NCI-H146 treated with DMSO at 0.1 percent for 48 hours (cell line): Measurements from ENCODE around the gene PELI3.
A peak's percentile ranks its signal among the peaks of the same experiment; 100 is the strongest.

Experiments
- DNase-seq: peaks from one replicate; lab custom pipeline; 2025; ENCODE audit not compliant: unreplicated experiment; lab: John Stamatoyannopoulos, UW

PELI3 gene

DNA sequence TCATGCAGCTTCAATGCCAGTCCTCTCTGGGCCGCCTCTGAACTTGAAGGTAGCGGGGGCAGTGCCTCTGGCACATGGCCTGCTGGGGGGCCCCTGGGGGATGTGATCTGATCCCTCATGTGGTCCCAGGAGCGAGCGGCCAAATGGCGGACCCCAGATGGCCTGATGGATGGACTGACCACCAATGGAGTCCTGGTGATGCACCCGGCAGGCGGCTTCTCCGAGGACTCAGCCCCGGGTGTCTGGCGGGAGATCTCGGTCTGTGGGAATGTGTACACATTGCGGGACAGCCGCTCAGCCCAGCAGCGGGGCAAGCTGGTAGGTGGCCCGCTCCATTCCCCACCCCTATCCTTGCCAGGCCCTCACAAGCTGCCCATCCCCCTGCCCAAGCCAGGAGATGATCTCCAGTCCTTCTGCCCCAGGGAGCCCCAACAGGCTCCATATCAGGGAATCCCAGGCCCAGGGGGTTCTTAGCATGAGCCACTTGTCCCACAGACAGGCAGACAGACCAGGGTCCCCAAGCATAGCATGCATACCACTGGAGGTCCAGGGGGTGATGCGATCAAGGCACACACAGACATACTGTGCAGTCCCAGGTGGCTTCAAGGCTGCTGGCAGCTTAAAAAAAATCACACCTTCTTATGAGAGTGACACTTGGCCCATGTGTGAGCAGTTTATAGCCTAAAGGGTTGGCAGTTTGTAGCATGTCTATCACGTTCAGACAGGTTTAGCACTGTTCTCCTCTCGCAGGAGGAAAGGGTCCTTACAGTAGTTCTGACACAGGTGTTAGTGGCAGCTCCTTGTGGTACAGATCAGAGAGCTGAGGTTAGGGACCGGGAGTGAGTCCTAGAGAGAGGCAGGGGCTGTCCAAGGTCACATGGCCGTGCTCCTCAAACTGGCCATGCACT is 7.2 kb downstream of the PELI3 start:
- DNase-seq, result no peak

DNA sequence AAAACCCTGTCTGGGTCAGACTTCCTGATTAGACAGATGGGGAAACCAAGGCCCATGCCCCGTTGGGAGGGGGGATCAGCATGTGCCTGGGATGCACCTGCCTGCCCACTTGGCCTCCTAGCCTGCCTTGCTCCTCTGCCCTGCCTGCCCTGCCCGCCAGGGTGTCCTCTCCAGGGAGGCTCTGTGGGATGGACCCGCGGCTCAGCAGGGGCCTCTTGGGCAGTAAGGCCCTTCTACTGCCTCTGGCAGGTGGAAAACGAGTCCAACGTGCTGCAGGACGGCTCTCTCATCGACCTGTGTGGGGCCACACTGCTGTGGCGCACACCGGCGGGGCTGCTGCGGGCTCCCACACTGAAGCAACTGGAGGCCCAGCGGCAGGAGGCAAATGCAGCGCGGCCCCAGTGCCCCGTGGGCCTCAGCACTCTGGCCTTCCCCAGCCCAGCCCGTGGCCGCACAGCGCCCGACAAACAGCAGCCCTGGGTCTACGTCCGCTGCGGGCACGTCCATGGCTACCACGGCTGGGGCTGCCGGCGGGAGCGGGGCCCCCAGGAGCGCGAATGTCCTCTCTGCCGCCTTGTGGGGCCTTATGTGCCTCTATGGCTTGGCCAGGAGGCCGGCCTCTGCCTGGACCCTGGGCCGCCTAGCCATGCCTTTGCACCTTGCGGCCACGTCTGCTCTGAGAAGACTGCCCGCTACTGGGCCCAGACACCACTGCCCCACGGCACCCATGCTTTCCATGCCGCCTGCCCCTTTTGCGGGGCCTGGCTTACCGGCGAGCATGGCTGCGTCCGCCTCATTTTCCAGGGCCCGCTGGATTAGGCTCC is 8.9 kb downstream of the PELI3 start:
- no peak for DNase-seq

DNA sequence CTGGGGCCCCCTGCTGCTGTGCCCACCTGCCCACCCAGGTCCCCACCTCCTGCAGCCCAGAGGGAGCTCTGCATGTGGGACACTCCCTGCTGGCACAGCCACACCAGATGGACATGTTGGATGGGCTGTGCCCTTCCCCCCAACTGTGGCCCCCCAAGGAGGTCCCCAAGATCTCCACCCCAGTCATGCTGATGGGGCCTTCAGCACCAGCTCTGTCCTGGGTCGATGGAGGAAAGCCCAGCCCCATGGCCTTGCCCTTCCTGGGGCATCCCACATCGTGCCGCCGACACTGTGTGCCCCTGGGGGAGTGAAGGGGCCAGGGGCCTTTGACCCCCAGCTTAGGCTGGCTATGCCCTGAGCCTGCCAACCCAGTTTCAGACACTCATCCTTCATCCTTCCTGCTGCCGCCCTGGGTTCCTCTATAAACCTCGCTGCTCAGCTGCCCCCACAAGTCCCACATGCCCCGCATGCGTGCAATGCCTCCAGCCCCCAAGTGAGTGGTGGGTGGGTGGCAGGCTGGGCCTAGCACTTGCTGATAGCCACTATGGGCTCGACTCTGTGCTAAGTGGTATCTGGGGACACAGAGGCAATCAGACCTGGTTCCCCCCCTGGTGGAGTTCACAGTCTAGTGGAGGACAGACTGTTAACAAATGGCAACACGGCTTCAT is 9.6 kb downstream of the PELI3 start:
- DNase-seq, result no peak

DNA sequence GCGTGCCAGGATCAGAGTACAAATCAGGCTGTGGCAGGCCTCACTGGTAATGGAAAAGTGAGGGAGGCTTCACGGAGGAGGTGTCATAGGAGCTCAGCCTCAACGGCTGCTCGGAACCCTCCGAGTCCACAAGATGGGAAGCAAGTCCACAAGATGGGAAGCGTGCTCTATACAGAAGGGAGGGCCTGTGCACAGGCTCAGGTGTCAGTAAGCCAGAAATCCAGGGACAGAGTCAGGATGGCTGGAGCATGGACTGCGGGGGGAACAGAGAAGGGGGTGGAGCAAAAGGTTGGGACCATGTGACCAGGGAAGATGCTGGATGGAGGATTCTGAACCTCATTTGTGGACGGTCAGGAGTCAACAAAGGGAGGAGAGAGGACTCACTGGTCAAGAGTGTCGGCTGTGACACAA is 10.1 kb downstream of the PELI3 start:
- DNase-seq, result no peak

DNA sequence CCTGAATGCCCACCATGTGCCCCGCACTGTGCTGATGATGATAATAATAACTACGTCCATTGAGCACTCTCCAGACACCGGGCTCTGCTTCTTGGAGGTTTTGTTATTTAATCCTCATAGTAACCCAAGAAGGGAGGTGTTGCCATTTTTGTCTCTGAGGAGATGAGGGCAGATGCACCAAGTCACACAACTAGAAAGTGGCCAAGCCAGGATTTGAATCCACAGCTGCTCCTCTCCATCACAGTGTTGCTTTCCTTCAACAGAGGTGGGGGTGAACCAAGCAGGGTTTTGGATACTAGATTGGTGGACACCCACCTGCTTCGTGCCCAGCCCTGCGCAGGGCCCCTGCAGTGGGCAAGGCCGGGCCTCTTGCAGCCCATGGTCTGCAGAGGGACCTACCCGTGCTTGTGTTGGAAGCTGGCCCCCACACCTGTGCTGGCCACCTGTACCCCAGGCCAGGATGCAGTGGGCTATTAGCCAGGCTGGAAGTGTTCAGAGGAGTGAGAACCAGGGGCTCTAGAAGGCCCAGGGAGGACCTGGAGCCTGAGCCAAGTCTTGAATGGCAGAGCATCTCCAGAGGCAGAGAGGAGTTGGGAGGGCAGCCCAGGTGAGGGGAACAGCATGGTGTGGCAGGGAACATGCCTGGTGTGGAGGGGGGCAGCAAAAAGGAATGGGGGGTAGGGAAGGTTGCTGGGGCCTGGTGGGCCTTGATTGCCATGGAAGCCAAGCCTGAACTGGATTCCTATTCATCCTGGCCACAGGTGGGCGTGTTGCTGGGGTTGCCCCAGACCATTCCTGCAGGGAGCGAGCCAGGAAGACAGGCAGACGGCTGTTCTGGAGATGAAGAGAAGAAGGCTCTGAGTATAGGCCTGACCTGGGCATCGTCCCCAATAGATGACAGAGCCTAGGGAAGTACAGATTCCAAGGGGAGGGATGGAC is 10.8 kb downstream of the PELI3 start:
- DNase-seq, result no peak

DNA sequence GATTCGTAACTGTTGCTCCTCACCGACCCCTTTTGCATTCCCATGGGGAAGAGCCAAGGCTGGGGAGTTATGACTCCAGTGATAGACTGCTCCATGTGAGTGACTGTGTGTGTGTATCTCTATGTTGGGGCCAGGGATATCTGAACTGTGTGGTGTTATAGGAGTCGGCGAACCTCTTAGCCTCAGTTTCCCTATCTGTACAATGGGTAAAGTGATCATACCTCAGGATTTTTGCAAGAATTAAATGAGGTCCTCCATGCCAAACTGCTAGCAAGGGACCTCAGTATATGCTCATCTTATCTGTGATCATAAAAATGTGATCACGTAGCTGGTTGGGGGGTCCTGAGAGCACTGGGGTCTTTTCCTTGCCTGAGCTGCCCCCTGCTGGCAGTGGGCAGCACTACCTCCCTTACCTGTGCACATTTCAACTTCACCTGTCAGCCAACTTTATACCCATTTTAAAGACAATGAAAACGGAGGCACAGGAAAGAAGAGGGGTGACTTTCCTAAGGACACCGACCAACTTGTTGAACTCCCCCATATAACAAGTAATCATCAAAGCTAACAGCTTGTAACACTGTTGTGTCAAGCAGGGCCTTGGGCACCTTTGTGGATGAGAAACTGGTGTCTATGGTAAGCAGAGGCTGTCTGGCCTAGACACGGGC is 12.2 kb downstream of the PELI3 start:
- peak; percentile 36 for DNase-seq

DNA sequence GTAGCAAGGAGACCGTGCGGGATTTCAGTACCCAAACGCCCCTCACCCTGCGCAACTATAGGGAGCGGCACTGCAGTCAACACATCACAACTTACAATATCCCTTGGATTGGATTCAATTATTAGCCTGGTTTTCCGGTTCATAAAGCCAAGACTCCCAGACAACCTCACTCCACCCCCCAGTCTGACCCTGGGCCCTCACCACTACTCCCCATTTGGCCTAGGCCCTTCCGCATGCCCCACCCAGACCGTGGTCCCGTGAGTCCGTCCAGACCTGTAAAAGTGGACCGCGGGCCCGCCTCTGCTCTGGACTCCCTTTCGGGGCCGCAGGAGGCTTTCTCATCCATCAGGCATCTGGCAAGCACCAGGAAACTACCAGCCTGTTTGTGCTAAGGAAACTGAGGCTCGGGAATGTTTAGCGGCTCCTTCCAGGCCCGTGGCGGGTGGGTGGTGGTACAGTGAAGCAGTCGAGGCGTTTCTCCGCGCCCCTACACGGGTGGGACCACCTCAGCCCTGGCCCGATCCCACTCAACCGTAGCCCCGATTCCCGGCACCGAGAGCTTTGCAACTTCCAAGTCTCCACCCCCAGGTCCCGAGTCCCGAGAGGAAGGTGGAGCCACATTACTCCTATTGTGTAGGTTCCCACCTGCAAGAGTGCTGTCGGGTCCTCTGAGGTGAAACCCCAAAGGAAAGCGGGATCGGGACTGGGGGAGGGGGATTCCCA is 12.8 kb downstream of the PELI3 start:
- no peak for DNase-seq

DNA sequence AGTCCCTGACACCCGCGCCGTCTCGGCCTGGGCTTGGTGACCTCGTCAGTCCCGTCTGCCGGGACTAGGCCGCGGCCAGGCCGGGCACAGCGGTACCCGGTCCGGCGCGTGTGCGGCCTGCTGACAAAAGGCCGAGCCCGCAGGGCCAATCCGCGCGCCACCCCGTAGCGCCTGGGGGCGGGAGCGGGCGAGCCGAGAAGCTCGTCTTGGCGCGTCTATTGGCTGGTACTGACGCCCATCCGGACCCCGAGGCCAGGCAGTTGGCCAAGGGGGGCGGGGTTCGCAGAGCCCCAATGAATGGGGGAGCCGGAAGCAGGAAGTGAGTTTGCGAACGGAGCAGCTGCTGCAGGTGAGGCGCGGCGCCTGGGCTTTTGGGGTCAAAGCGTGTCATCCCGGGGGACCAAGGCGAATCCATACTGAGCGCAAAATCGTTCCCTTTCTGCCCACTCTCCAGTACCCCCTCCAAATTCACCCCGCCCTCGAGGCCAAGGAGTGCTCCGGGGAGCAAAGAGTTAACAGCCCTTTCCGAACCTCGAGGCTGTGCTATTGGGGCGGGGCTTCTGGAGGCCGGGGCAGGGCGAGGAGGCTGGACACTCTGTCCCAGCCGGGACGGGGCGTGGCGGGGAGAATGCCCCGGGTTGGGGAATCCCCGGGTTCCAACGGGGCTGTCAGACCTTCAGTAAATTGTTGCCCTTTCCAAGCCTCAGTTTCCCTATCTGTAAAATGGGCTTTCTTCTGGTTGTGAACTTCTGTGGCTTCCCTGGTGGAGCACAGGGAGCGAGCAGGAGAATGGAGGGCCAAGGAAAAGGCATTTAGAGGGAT is 13.6 kb downstream of the PELI3 start, which contains the start of gene DPP3:
Gene DPP3 (plus strand): TSS at position 318 of the 822 bp plus-strand sequence. CDS start 1,767 bp downstream, outside the sequence.
- peak; percentile 90 for DNase-seq

DNA sequence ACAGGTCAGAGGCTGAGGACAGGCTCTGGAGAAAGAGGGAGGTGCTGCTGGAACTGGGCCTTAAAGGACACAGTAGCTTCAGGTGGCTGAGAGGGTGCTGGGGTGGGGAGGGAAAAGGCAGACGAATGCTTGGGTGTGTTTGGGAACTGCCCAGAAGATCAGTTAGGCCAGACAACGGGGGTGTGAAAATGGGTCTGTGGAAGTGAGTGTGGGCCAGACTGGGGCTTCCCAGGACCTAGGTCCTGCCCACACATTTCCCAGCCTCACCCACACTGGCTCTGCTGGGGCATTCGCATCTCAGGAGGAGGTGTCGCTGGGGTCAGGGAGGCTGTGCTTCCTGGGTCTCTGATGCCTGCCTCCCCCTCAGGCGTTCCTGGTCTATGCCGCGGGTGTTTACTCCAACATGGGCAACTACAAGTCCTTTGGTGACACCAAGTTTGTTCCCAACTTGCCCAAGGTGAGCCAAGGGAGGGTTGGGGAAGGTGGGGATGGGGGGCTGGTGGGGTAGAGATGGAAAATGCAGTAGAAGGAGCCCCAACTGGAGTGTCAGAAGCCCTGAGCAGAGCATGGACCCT is 18.2 kb downstream of the PELI3 start:
- no peak for DNase-seq

DNA sequence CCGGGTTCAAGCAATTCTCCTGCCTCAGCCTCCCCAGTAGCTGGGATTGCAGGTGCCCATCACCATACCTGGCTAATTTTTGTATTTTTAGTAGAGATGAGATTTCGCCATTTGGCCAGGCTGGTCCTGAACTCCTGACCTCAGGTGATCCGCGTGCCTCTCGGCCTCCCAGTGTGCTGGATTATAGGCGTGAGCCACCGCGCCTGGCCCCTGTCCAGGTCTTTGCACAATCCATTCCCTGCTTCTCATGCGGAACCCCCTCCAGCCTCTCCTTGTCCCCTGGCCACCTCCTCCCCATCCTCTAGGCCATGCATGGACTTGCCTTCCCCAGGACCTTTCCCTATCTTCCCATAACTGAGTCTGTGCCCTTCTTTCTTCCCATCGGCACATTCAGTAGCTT is 22.3 kb downstream of the PELI3 start:
- no peak for DNase-seq

DNA sequence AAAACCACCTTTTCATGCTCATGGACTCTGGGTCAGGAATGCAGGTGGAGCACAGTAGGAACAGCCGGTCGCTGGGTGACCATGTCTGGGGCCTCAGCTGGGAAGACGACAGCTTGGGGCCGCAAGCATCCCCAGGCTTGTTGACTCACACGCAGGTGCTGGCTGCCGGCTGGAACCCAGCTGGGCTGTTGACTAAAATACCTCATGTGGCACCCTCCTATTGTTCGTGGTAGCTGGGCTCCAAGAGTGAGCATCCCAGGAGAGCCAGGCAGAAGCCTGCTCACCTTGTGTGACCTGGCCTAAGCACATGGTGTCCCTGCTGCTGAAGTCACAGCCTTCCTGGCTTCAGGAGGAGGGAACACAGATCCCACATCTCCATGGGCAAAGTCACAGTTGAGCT is 22.9 kb downstream of the PELI3 start:
- DNase-seq, result peak; percentile 97

DNA sequence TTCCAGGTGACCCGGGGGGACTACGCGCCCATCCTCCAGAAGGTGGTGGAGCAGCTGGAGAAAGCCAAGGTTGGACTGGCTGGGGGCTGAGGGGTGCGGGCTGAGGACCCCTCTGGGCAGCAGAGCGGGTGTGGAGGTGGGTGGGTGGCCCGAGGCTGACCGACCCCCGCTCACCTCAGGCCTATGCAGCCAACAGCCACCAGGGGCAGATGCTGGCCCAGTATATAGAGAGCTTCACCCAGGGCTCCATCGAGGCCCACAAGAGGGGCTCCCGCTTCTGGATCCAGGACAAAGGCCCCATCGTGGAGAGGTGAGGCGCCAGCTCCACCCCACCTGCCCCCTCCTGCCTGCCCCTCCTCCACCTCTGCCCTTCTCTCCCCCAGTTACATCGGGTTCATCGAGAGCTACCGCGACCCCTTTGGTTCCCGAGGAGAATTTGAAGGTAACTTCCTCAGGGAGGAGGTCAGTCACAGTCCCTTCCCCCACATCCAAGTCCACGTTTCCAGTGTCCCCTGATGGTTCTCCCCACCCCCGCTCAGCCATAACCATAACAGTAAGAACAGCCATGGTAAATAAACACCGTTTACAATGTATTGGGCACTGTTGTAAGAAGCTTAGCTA is 24.7 kb downstream of the PELI3 start:
- DNase-seq, result no peak

DNA sequence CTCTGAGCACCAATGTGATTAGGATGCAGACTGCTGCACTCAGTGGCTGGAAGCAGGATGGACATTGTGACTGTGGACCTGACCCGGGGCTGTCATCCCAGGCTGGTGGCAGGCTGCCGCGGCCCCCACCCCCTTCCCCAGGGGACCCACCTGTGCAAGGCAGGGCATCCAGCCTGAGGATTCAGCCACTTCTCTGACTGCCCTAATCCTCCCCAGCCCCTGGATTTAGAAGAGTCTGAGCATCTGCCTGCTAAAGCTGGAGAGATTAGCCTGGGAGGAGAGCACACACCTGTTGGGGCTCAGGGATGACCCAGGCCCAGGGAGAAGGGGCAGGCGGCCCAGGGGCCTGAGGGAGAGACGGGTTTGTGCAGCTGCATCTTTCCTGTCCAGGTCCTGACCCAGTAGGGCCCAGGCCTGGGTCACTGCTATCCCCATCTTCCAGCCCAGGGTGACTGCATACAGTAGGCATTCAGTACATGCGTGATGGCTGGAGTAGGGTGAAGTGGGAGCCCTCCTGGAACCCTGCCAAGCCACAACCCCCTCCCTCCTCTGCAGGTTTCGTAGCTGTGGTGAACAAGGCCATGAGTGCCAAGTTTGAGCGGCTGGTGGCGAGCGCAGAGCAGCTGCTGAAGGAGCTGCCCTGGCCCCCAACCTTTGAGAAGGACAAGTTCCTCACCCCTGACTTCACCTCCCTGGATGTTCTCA is 25.6 kb downstream of the PELI3 start:
- DNase-seq, result no peak

DNA sequence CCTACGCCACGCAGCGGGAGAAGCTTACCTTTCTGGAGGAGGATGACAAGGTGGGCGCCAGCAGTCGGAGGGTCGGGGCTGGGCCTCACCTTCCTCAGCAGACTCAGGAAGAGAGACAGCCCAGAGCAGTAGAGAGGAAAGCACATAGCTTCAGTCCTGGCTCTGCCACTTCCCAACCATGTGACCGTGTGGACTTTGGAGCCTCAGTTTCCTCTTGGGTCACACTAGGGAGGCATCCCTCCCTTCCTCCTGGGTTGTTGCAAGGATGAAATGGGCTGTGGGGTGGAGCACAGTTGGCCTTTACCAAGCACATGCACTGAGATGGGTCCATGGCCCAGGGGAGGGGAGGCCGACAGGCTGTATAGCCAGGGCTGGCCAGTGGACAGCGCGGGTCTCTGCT is 26.4 kb downstream of the PELI3 start:
- DNase-seq, result no peak

DNA sequence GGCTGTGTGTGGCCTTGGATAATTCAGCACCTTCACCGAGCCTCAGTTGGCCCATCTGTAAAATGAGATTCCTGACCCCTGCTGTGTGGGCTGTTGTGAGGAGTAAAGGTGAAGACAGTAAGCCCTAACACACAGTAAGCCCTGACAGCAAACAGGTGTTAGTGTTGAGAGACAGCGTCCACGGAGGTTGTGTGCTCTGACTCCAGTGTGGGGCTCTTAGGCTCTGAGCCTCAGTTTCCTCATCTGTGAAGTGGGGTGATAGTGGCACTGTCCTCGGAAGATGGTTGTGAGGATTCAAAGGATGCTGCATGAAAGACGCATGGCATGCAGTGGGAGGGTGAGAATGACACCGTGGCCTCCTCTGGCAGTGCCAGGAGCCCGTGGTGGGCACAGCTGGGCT is 27.8 kb downstream of the PELI3 start:
- DNase-seq, result no peak

DNA sequence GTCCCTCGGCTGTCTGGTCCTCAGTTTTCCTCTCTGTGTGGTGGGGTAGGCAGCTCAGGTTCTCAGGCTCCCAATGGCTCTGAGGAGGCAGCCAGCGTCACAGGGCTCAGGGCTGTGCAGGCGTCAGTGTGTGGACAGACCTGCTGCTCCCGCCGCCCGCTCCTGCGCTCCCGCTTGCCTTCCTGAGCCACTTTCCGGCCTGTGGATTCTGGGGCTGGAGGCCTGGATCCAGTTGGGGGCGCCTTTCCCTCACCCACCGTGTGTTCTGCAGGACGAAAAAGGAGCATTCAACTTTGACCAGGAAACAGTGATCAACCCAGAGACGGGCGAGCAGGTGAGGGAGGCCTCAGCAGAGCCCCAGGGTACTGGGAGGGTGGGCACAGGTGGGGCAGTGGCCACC is 28.2 kb downstream of the PELI3 start:
- DNase-seq, result no peak

DNA sequence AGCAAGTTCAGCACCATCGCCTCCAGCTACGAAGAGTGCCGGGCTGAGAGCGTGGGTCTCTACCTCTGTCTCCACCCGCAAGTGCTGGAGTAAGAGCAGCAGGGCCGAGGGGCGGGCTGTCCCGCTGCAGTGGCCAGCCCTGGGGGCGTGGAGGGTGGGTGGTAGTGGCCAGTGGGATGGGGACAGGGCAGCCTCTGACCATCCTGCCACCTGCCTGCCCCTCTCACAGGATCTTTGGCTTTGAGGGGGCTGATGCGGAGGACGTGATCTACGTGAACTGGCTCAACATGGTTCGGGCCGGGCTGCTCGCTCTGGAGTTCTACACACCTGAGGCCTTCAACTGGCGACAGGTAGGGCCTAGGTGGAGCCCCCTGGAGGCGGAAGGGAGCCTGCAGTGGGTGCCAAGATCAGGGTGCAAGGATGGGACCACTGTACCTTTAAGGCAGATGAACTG is 28.7 kb downstream of the PELI3 start:
- DNase-seq, result no peak
